CD4-positive, alpha-beta T cell (primary cell): ENCODE results near the gene ARID1B. TPM values are rescaled to one million over a fixed set of nuclear protein-coding genes. Genes with fewer than 3 reads are reported as not detected.

Experiments used
- ATAC-seq: fragments of 200-7000 bp; cut with Tn5 transposase; one replicate; pipeline ENCODE4 v1.10.0; 2022; ENCODE audit warnings: mild to moderate bottlenecking; ENCODE audit not compliant: poor library complexity
- CTCF ChIA-PET: fragments of 350-600 bp; sonication (Branson Sonifier 250); formaldehyde crosslinking; loops from one replicate; lab custom pipeline; 2021; ENCODE audit warnings: antibody characterized with exemption, inconsistent platforms; lab: Charles Lee
- POLR2A ChIA-PET: fragments of 350-600 bp; sonication (Branson Sonifier 250); formaldehyde crosslinking; loops from one replicate; lab custom pipeline; 2021; ENCODE audit warnings: antibody characterized with exemption, inconsistent platforms; lab: Charles Lee
- DNase-seq, 14 experiments: peaks; one replicate each; pipeline ENCODE4 v3.0.0-alpha.2; 2013 to 2020; ENCODE audit warnings: mixed read lengths in 2 of 14
- H3K27ac ChIP-seq, 2 donors: one replicate each; pipeline versions ENCODE4 v1.5.1 to v1.7.0; 2013; ENCODE audit warnings: low read length in 2 of 2, low read depth in 1 of 2, mild to moderate bottlenecking in 1 of 2
- H3K27me3 ChIP-seq, 2 experiments: 1 replicate in 1 of 2; 2 replicates in 1 of 2; pipeline versions ENCODE4 v1.6.1 to v1.7.0; 2013; ENCODE audit warnings: low read length in 2 of 2, control low read depth in 1 of 2, mild to moderate bottlenecking in 1 of 2, moderate library complexity in 1 of 2; ENCODE audit not compliant: insufficient read depth in 2 of 2, control insufficient read depth in 1 of 2
- H3K36me3 ChIP-seq: one replicate; pipeline ENCODE4 v1.6.1; 2013; ENCODE audit warnings: low read length, control low read depth; ENCODE audit not compliant: insufficient read depth
- H3K4me1 ChIP-seq: one replicate; pipeline ENCODE4 v1.6.1; 2013; ENCODE audit warnings: low read length, control low read depth; ENCODE audit not compliant: insufficient read depth
- H3K4me3 ChIP-seq: one replicate; pipeline ENCODE4 v1.5.1; 2013; ENCODE audit warnings: mild to moderate bottlenecking, low read length, moderate library complexity
- H3K9me3 ChIP-seq, 2 experiments: 1 replicate in 1 of 2; 2 replicates in 1 of 2; pipeline versions ENCODE4 v1.6.1 to v1.7.0; 2013; ENCODE audit warnings: low read length in 2 of 2, mild to moderate bottlenecking in 2 of 2, control low read depth in 1 of 2, moderate library complexity in 1 of 2; ENCODE audit not compliant: control insufficient read depth in 1 of 2, insufficient read depth in 1 of 2
- H3K27ac Mint-ChIP-seq: one replicate; pipeline ENCODE4 v1.8.0; 2020; ENCODE audit warnings: mixed read lengths
- H3K27me3 Mint-ChIP-seq: one replicate; pipeline ENCODE4 v1.8.0; 2021; ENCODE audit warnings: mixed read lengths
- H3K36me3 Mint-ChIP-seq: one replicate; pipeline ENCODE4 v1.8.0; 2021; ENCODE audit warnings: low read depth, mixed read lengths
- H3K4me1 Mint-ChIP-seq: one replicate; pipeline ENCODE4 v1.8.0; 2021; ENCODE audit warnings: low read depth, mixed read lengths
- H3K4me3 Mint-ChIP-seq: one replicate; pipeline ENCODE4 v1.8.0; 2020; ENCODE audit warnings: mild to moderate bottlenecking, mixed read lengths
- H3K9me3 Mint-ChIP-seq: one replicate; pipeline ENCODE4 v1.8.0; 2020; ENCODE audit warnings: mixed read lengths
- intact Hi-C, 2 experiments: fragments of 100-400 bp; cut with DNase I in 1 of 2; cut with micrococcal nuclease in 1 of 2; formaldehyde crosslinking; loops; one replicate each; pipeline versions ENCODE4 v1.15.1 to v1.9.0; 2023 to 2025; cut with DNase I, micrococcal nuclease
- total RNA-seq, 174 experiments: library from RNA in 2 of 174; stranded (reverse) in 2 of 174; gene quantifications; one replicate each; pipeline ENCODE4 v1.2.3 and lab custom pipeline; 2021 to 2026
- TF ChIP-seq, protein P1 (sequence below): fragments of 200-600 bp; IDR thresholded peaks from one replicate; pipeline ENCODE4 v1.8.0; 2022; ENCODE audit warnings: antibody characterized with exemption, mild to moderate bottlenecking

The ARID1B gene
- total RNA-seq, 2 experiments from 2014 or later, result 120 to 125 TPM

DNA sequence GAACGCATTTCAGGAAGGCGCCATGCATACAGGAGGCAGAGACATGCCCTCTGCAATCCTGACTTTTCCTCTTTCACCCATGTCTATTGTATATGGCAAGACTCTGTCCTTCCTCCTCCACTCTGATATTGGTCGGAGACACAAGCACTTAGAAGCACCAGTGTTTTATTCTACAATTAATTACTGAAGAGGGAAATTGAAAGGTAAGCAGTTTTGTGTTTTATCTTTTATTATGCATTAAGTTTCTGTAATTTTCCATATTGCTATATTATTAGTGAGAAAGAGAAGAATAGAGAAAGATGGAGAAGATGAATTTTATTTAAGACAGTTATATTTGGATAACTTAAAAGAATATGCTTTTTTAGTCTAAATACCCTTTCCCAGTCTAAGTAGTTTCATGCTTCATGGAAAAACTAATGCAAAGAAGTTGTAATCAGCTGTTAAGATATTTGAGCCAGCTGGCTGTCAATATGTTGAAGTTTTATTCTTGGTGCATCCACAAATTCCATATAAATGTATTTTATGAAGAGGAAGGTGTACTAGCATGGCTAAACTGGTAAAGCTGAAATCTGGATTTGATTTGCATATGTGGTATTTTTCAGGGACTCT is 13.6 kb downstream of the ARID1B start:
- Mint-ChIP-seq H3K27me3 (no peaks in the 10 kb centered on the region), H3K4me1 (peaks cover 100% of the 10 kb centered on the region), H3K36me3 (peaks cover 12% of the 10 kb centered on the region), H3K27ac (peak overlapping the region; percentile 42), H3K9me3 (no peaks in the 10 kb centered on the region), H3K4me3 (peak overlapping the region; percentile 63)
- Histone ChIP-seq H3K27ac (no peak overlapping the region), H3K4me1 (peaks cover 54% of the 10 kb centered on the region), H3K36me3 (no peaks in the 10 kb centered on the region), H3K9me3 (no peaks in the 10 kb centered on the region), H3K27me3 (no peaks in the 10 kb centered on the region), H3K4me3 (no peak overlapping the region)
- TF ChIP-seq, protein P1, sequence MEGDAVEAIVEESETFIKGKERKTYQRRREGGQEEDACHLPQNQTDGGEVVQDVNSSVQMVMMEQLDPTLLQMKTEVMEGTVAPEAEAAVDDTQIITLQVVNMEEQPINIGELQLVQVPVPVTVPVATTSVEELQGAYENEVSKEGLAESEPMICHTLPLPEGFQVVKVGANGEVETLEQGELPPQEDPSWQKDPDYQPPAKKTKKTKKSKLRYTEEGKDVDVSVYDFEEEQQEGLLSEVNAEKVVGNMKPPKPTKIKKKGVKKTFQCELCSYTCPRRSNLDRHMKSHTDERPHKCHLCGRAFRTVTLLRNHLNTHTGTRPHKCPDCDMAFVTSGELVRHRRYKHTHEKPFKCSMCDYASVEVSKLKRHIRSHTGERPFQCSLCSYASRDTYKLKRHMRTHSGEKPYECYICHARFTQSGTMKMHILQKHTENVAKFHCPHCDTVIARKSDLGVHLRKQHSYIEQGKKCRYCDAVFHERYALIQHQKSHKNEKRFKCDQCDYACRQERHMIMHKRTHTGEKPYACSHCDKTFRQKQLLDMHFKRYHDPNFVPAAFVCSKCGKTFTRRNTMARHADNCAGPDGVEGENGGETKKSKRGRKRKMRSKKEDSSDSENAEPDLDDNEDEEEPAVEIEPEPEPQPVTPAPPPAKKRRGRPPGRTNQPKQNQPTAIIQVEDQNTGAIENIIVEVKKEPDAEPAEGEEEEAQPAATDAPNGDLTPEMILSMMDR, result no peak
- ATAC-seq (no peak), DNase-seq (no peak)
- POLR2A ChIA-PET, result interaction anchor here (0.7 to 2.5 kb wide), 3 partner anchors 11 to 230 kb away, joined by 3 to 23 read pairs (median 9); no protein-coding TSS in a partner anchor
- intact Hi-C loops, result loop anchor here in 1 of 2 experiments (1.0 kb wide), 1 partner anchor 11 kb away; no protein-coding TSS in a partner anchor
- CTCF ChIA-PET, result interaction anchor here (0.6 to 1.6 kb wide), 2 partner anchors 10 to 114 kb away, joined by 4 to 5 read pairs; no protein-coding TSS in a partner anchor

DNA sequence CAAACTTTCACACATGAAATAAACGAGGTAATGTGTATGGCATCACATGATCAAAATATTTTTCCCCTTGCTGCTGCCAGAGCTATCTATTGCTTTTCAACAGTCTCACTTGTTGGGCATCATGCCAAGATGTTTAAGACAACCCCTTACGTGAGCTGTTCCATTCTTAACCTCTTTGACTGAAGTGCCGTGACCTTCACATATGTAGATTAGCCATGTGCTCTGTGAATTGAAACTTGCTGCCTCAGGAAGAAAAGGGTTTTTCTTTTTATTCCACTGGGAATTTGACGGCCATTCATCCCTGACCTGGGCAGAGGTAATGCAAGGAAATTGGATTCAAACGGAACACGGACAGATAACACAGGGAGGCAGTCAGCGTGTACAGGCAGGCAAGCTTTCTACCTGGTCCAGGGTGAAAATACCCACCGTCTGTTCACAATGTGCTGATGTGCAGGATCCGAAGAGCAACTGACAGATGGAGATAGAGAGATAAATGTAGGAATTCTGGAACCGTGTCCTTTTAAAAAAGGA is 14.2 kb downstream of the ARID1B start:
- Mint-ChIP-seq H3K27me3 (no peaks in the 10 kb centered on the region), H3K9me3 (no peaks in the 10 kb centered on the region), H3K36me3 (peaks cover 6% of the 10 kb centered on the region), H3K4me3 (peak overlapping the region; percentile 63), H3K4me1 (peaks cover 100% of the 10 kb centered on the region), H3K27ac (peak overlapping the region; percentile 42)
- ChIA-PET CTCF (interaction anchor here (0.6 to 1.6 kb wide), 2 partner anchors 11 to 114 kb away, joined by 4 to 5 read pairs; no protein-coding TSS in a partner anchor), POLR2A (interaction anchor here (0.6 to 2.5 kb wide), 4 partner anchors 8 to 230 kb away, joined by 3 to 23 read pairs (median 6); no protein-coding TSS in a partner anchor)
- TF ChIP-seq, protein P1, result no peak
- H3K9me3 ChIP-seq, result no peaks in the 10 kb centered on the region
- intact Hi-C loops, result loop anchor here in 1 of 2 experiments (1.0 kb wide), 1 partner anchor 11 kb away; no protein-coding TSS in a partner anchor
- H3K27ac ChIP-seq, result no peak overlapping the region
- H3K27me3 ChIP-seq, result no peaks in the 10 kb centered on the region
- peaks cover 55% of the 10 kb centered on the region for H3K4me1 ChIP-seq
- DNase-seq (peak in 5 of 14 experiments; percentile 32 to 81 (median 47)), ATAC-seq (peak; percentile 92)
- no peaks in the 10 kb centered on the region for H3K36me3 ChIP-seq
- H3K4me3 ChIP-seq, result no peak overlapping the region

- peaks cover 65% of the 10 kb centered on the region for H3K4me1 ChIP-seq
- no peaks in the 10 kb centered on the region for H3K27me3 ChIP-seq
- Mint-ChIP-seq H3K27me3 (no peaks in the 10 kb centered on the region), H3K4me3 (no peak overlapping the region), H3K27ac (no peak overlapping the region), H3K4me1 (peaks cover 100% of the 10 kb centered on the region), H3K36me3 (peaks cover 8% of the 10 kb centered on the region), H3K9me3 (no peaks in the 10 kb centered on the region)
- H3K4me3 ChIP-seq, result no peak overlapping the region
- ChIA-PET CTCF (interaction anchor here (0.6 kb wide), 1 partner anchor 553 kb away, joined by 4 read pairs; no protein-coding TSS in a partner anchor), POLR2A (interaction anchor here (1.1 to 2.5 kb wide), 3 partner anchors 13 to 228 kb away, joined by 3 to 23 read pairs (median 9); no protein-coding TSS in a partner anchor)
- DNase-seq (no peak), ATAC-seq (no peak)
- no peak overlapping the region for H3K27ac ChIP-seq
- peaks cover 4% of the 10 kb centered on the region for H3K36me3 ChIP-seq
- TF ChIP-seq, protein P1, result no peak
- intact Hi-C loops, result no loop called here
- no peaks in the 10 kb centered on the region for H3K9me3 ChIP-seq
Observed at GRCh38 chr6:156793200-156793599, 16.0 kb downstream of the ARID1B start.
